ENCODE results near the gene IL27RA. TPM values are rescaled to one million over a fixed set of nuclear protein-coding genes. Genes with fewer than 3 reads are reported as not detected.
"Not testable (repeated sequence)": the region's sequence is repeated elsewhere in the genome, so short reads cannot be mapped to it uniquely, and the experiment has no call there.

The IL27RA gene
- total RNA-seq, 1 donor from 2014 or later, result 16.2 TPM

DNA sequence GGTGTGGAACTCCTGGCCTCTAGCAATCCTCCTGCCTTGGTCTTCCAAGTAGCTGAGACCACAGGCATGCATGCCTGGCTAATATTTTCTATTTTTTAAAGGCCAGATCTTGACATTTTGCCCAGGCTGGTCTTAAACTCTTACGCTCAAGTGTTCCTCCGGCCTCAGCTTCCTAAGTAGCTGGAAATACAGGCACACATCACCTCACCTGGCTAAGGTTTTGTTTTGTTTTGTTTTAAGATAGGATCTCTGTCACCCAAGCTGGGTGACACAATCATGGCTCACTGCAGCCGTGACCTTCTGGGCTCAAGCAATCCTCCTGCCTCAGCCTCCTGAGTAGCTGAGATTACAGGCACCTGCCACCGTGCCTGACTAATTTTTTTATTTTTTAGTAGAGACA lies 9.1 kb upstream of the IL27RA start:
- H3K27me3 ChIP-seq, result no peaks in the 10 kb centered on the region
- no peak overlapping the region for H3K27ac ChIP-seq
- ATAC-seq, result peak; percentile 7
- H3K4me3 ChIP-seq, result no peak overlapping the region
- TF ChIP-seq, protein P1, sequence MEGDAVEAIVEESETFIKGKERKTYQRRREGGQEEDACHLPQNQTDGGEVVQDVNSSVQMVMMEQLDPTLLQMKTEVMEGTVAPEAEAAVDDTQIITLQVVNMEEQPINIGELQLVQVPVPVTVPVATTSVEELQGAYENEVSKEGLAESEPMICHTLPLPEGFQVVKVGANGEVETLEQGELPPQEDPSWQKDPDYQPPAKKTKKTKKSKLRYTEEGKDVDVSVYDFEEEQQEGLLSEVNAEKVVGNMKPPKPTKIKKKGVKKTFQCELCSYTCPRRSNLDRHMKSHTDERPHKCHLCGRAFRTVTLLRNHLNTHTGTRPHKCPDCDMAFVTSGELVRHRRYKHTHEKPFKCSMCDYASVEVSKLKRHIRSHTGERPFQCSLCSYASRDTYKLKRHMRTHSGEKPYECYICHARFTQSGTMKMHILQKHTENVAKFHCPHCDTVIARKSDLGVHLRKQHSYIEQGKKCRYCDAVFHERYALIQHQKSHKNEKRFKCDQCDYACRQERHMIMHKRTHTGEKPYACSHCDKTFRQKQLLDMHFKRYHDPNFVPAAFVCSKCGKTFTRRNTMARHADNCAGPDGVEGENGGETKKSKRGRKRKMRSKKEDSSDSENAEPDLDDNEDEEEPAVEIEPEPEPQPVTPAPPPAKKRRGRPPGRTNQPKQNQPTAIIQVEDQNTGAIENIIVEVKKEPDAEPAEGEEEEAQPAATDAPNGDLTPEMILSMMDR (IDR thresholded peaks at IDR 0.05), result no peak
- DNase-seq, result no peak
- intact Hi-C loops (cut with DNase I), result no loop called here
- H3K4me1 ChIP-seq, result peaks cover 22% of the 10 kb centered on the region
- no peaks in the 10 kb centered on the region for H3K36me3 ChIP-seq
- no peaks in the 10 kb centered on the region for H3K9me3 ChIP-seq

DNA sequence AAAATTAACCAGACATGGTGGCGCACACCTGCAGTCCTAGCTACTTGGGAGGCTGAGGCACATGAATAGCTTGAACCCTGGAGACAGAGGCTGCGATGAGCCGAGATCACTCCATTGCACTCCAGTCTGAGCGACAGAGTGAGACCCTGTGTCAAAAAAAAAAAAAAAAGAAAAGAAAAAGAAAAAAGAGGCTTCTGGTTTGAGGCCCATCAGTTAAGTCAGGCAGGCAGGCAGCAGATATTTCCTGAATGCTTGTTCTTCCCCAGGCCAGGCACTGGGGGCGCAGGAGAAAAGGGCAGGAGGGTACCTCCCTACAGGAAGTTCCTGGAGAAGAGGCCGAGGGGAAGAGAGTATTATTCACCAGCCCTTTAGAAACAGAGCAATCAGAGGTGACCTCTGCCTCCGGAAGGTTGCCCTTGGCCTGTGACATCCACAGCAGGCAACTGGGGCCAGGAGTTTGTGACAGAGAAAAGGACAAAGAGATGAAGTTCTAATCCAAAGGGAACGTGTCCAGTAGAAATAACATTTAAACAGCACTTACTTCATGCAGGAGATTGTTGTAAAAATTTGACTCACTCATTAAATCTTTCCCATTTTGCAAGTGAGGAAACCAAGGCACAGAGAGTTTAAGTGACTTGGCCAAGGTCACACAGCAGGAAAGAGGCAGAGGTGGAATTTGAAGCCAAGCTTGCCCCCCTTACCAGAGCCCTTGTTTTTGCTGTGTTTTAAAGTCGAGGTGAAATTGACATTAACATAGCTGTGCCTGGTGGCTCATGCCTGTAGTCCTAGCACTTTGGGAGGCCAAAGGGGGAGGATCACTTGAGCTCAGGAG lies 7.9 kb upstream of the IL27RA start:
- peak; percentile 72 for DNase-seq
- H3K27ac ChIP-seq, result peak overlapping the region; percentile 47
- H3K27me3 ChIP-seq, result no peaks in the 10 kb centered on the region
- TF ChIP-seq, protein P1 (IDR thresholded peaks at IDR 0.05), result peak; percentile 59
- no peaks in the 10 kb centered on the region for H3K36me3 ChIP-seq
- intact Hi-C loops (cut with DNase I), result no loop called here
- H3K4me1 ChIP-seq, result peaks cover 18% of the 10 kb centered on the region
- ATAC-seq, result peak; percentile 92
- H3K9me3 ChIP-seq, result no peaks in the 10 kb centered on the region
- no peak overlapping the region for H3K4me3 ChIP-seq

DNA sequence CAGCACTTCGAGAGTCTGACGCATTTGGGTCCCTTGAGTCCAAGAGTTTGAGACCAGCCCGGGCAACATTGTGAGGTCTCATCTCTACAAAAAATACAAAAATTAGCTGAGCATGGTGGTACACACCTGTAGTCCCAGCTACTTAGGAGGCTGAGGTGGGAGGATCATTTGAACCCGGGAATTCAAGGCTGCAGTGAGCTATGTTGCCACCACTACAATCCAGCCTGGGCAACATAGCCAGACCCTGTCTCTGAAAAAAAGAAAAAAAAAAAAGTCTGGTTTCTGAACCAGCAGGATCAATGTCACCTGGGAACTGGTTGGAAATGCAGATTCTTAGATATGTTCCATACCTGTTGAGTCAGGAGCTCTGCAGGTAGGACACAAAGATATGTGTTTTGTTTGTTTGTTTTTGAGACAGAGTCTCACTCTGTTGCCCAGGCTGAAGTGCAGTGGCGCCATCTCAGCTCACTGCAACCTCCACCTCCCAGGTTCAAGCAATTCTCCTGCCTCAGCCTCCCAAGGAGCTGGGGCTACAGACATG lies 4.8 kb upstream of the IL27RA start:
- ATAC-seq; H3K9me3 ChIP-seq; H3K36me3 ChIP-seq; intact Hi-C loops (cut with DNase I); DNase-seq; H3K27me3 ChIP-seq; H3K27ac ChIP-seq; H3K4me3 ChIP-seq: not testable (repeated sequence)
- H3K4me1 ChIP-seq, result peaks cover 17% of the 10 kb centered on the region

DNA sequence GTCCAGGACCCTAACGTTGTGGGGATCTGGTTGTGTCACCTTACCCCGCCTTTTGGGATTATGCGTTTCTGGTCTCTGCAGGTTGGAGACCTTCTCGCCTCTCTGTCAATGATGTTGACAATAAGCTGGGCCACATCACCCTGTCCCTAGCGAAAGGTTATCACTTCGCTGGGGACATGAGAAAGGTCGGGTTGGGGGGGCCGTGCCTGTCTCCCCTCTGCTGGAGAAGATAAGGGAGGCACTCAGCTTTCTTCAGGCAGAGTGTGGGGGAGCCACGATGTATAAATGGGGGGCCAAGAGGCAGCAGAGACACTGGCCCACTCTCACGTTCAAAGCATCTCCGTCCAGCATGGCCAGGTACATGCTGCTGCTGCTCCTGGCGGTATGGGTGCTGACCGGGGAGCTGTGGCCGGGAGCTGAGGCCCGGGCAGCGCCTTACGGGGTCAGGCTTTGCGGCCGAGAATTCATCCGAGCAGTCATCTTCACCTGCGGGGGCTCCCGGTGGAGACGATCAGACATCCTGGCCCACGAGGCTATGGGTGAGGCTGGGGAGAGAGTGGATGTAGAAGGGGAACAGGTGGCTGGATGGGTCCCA lies 3.6 kb upstream of the IL27RA start, which contains the start of gene RLN3:
RLN3 (plus strand) TSS at position 293 of the 595 bp plus-strand sequence; CDS start at position 350, 57 bp downstream.
- ATAC-seq, result no peak
- Histone ChIP-seq H3K4me1 (peaks cover 21% of the 10 kb centered on the region), H3K36me3 (no peaks in the 10 kb centered on the region), H3K27ac (no peak within 1 kb of the TSS), H3K27me3 (no peaks in the 10 kb centered on the region), H3K9me3 (no peaks in the 10 kb centered on the region), H3K4me3 (no peak within 1 kb of the TSS)
- no peak for DNase-seq
- TF ChIP-seq, protein P1 (IDR thresholded peaks at IDR 0.05), result no peak
- intact Hi-C loops (cut with DNase I), result no loop called here

DNA sequence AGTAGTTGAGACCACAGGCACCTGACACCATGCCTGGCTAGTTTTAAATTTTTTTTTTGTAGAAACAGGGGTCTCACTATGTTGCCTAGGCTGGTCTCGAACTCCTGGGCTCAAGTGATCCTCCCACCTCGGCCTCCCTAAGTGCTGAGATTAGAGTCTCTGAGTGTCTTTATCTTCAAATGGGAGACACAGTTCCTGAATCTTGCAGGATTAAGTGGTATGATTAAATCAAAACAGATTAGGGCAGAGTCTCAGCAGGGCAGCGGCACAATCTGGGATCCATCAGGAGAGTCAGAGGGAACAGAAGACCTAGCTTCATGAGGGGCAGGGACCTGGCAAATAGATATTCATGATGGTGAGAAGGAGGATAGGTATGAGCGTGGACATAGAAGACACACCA lies 2.7 kb upstream of the IL27RA start:
- Histone ChIP-seq H3K4me3 (no peak overlapping the region), H3K36me3 (no peaks in the 10 kb centered on the region), H3K4me1 (peaks cover 13% of the 10 kb centered on the region), H3K27ac (no peak overlapping the region), H3K9me3 (no peaks in the 10 kb centered on the region), H3K27me3 (no peaks in the 10 kb centered on the region)
- DNase-seq (no peak), ATAC-seq (no peak)
- intact Hi-C loops (cut with DNase I), result no loop called here
- TF ChIP-seq, protein P1 (IDR thresholded peaks at IDR 0.05), result no peak
